Pancreas (tissue), 10 donors: Measurements from ENCODE around the gene SON. TPM values are rescaled to one million over a fixed set of nuclear protein-coding genes. Genes with fewer than 3 reads are reported as not detected.

ENCODE experiments used
- ATAC-seq, 4 donors: fragments of 200-7000 bp; cut with Tn5 transposase; one replicate each; pipeline versions ENCODE4 v1.8.0 to v1.9.1; 2020; ENCODE audit warnings: mild to moderate bottlenecking in 4 of 4, moderate library complexity in 4 of 4
- DNase-seq, 6 donors: peaks; one replicate each; pipeline ENCODE4 v3.0.0-alpha.2; 2020
- FAIRE-seq: peaks from 2 replicates; lab custom pipeline; 2012; peaks lifted over from hg19 to GRCh38; lab: Jason Lieb, UNC
- H3K27ac ChIP-seq, 4 donors: fragments of 200-600 bp; sonication (generic); 1 replicate in 3 of 4; 2 replicates in 1 of 4; pipeline versions ENCODE4 v1.5.0 to v1.8.0; 2020
- H3K27me3 ChIP-seq, 4 donors: fragments of 200-600 bp; one replicate each; pipeline ENCODE4 v1.8.0; 2021
- H3K36me3 ChIP-seq, 3 donors: fragments of 200-600 bp; sonication (generic) in 1 of 3; one replicate each; pipeline versions ENCODE4 v1.5.0 to v1.8.0; 2020 to 2021
- H3K4me1 ChIP-seq, 3 donors: fragments of 200-600 bp; one replicate each; pipeline ENCODE4 v1.8.0; 2021
- H3K4me3 ChIP-seq, 4 donors: fragments of 200-600 bp; sonication (generic) in 2 of 4; one replicate each; pipeline versions ENCODE4 v1.5.0 to v1.8.0; 2020 to 2021
- H3K9me3 ChIP-seq, 4 donors: fragments of 200-600 bp; one replicate each; pipeline ENCODE4 v1.8.0; 2021
- CTCF ChIP-seq, 4 donors: fragments of 200-600 bp; sonication (generic) in 3 of 4; IDR thresholded peaks; one replicate each; pipeline versions ENCODE4 v1.5.0 to v1.8.0; 2021; ENCODE audit warnings: antibody characterized with exemption in 4 of 4
- WGBS, 2 donors: extraction: QIAGEN DNeasy Blood & Tissue Kit; methylation state at CpG; one replicate each; pipeline ENCODE4 v1.1.7; 2013; 5-methylcytosine and 5-hydroxymethylcytosine counted together
- intact Hi-C, 3 donors: fragments of 100-400 bp; cut with DNase I; formaldehyde crosslinking; loops; one replicate each; pipeline versions ENCODE4 v1.11.1 to v1.14.2; 2022
- polyA plus RNA-seq, 2 donors: library from polyadenylated mRNA; stranded (reverse); fragments of 200-250 nt; gene quantifications; one replicate each; pipeline ENCODE4 v1.2.3, GENCODE V29; 2013
- total RNA-seq, 6 donors: library from RNA; stranded (reverse); fragmentation: NEBNext Ultra II Directional in 4 of 6; extraction: Animal tissue kit (Norgen Biotek cat#: 25700) in 4 of 6; gene quantifications; one replicate each; pipeline versions ENCODE4 v1.2.1 to v1.2.4, GENCODE V29; 2021 to 2023
- donor health status: healthy with polysubstance abuse.
- donor health status: DM: no; HTN: no; CAD: no; lungs with moderate emphysema.
- donor health status: DM: no; HTN: no; CAD: no.
- donor health status: control.
- donor health status: control.
- donor health status: Bipolar disorder and iron deficiency.
- donor health status: DM: yes; HTN: yes; CAD: no.
- donor health status: DM: no; HTN: no; CAD: no.
- donor health status: DM: no; HTN: no; CAD: no.
- donor health status: DM: yes; HTN: yes; CAD: no.

SON gene
- total and polyA plus RNA-seq, 8 donors, result 82.5 to 205 (median 102) TPM

- ATAC-seq (no peak), FAIRE-seq (no peak)
These were observed 10.3 kb downstream of the SON start for GRCh38 chr21:33552999-33553598.

GRCh38 chr21:33554236-33554981 lies 11.6 kb downstream of the SON start:
- Histone ChIP-seq H3K27me3 (no peaks in the 10 kb centered on the region), H3K36me3 (peaks cover 0 to 87% (median 60%) of the 10 kb centered on the region in 3 donors), H3K4me3 (no peak overlapping the region), H3K9me3 (no peaks in the 10 kb centered on the region), H3K27ac (no peak overlapping the region), H3K4me1 (peaks cover 0 to 3% (median 0%) of the 10 kb centered on the region in 3 donors)
- intact Hi-C loops, result no loop called here
- TF ChIP-seq CTCF (IDR thresholded peaks at IDR 0.05), result no peak
- no peak for FAIRE-seq
- 95% methylated on average over 18 of the region's 18 CpGs for WGBS, 2 donors
- ATAC-seq, result no peak
- no peak for DNase-seq

More at GRCh38 chr21:33552999-33553598, 10.3 kb downstream of the SON start:
- intact Hi-C loops, result no loop called here
- Histone ChIP-seq H3K4me3 (no peak overlapping the region), H3K27ac (no peak overlapping the region), H3K27me3 (no peaks in the 10 kb centered on the region), H3K36me3 (peaks cover 0 to 79% (median 47%) of the 10 kb centered on the region in 3 donors), H3K4me1 (peaks cover 0 to 3% (median 0%) of the 10 kb centered on the region in 3 donors), H3K9me3 (no peaks in the 10 kb centered on the region)
- DNase-seq, result no peak
- 95 to 96% methylated on average over 12 of the region's 12 CpGs for WGBS, 2 donors
- TF ChIP-seq CTCF (IDR thresholded peaks at IDR 0.05), result no peak

GRCh38 chr21:33554982-33555344 lies 12.1 kb downstream of the SON start:
- no peak for TF ChIP-seq CTCF (IDR thresholded peaks at IDR 0.05)
- no peak overlapping the region for H3K4me3 ChIP-seq
- H3K27ac ChIP-seq, result no peak overlapping the region
- peaks cover 0 to 3% (median 0%) of the 10 kb centered on the region in 3 donors for H3K4me1 ChIP-seq
- no peak for FAIRE-seq
- no peaks in the 10 kb centered on the region for H3K9me3 ChIP-seq
- H3K36me3 ChIP-seq, result peaks cover 0 to 87% (median 60%) of the 10 kb centered on the region in 3 donors
- H3K27me3 ChIP-seq, result no peaks in the 10 kb centered on the region
- intact Hi-C loops, result no loop called here
- DNase-seq, result no peak
- no peak for ATAC-seq
- WGBS, 2 donors, result 96 to 97% methylated on average over 32 of the region's 32 CpGs

GRCh38 chr21:33557447-33557846 lies 14.6 kb downstream of the SON start:
- H3K27me3 ChIP-seq, result no peaks in the 10 kb centered on the region
- H3K4me3 ChIP-seq, result no peak overlapping the region
- H3K4me1 ChIP-seq, result peaks cover 0 to 5% (median 3%) of the 10 kb centered on the region in 3 donors
- ATAC-seq, result no peak
- FAIRE-seq, result no peak
- DNase-seq, result no peak
- no peak overlapping the region for H3K27ac ChIP-seq
- WGBS, 2 donors, result 97 to 98% methylated on average over 19 of the region's 19 CpGs
- H3K36me3 ChIP-seq, result peaks cover 0 to 83% (median 47%) of the 10 kb centered on the region in 3 donors
- no peaks in the 10 kb centered on the region for H3K9me3 ChIP-seq
- intact Hi-C loops, result no loop called here
- no peak for TF ChIP-seq CTCF (IDR thresholded peaks at IDR 0.05)
